Kidney (tissue), 14 donors: ENCODE measurements around the gene FAM89B. TPM values are rescaled to one million over a fixed set of nuclear protein-coding genes. Genes with fewer than 3 reads are reported as not detected.
A peak's percentile ranks its signal among the peaks of the same experiment; 100 is the strongest.

Experiments
- DNase-seq, 5 donors: peaks; one replicate each; pipeline ENCODE4 v3.0.0-alpha.2; 2013 to 2020
- FAIRE-seq: peaks from 2 replicates; lab custom pipeline; 2012; peaks lifted over from hg19 to GRCh38; lab: Jason Lieb, UNC
- H3K27ac ChIP-seq, 2 donors: one replicate each; pipeline ENCODE4 v1.7.0; 2013; ENCODE audit warnings: low read depth in 2 of 2, low read length in 2 of 2, inconsistent platforms in 1 of 2
- H3K27me3 ChIP-seq: one replicate; pipeline ENCODE4 v1.7.1; 2013; ENCODE audit warnings: low read length, inconsistent platforms; ENCODE audit not compliant: control insufficient read depth, insufficient read depth
- H3K36me3 ChIP-seq, 3 donors: one replicate each; pipeline versions ENCODE4 v1.7.0 to v1.7.1; 2013; ENCODE audit warnings: low read length in 3 of 3, control low read depth in 1 of 3, inconsistent platforms in 1 of 3; ENCODE audit not compliant: insufficient read depth in 3 of 3, control insufficient read depth in 2 of 3
- H3K4me1 ChIP-seq, 3 donors: one replicate each; pipeline versions ENCODE4 v1.7.0 to v1.7.1; 2013; ENCODE audit warnings: low read length in 3 of 3, inconsistent platforms in 1 of 3, low read depth in 1 of 3; ENCODE audit not compliant: control insufficient read depth in 2 of 3, insufficient read depth in 2 of 3
- H3K4me3 ChIP-seq, 3 donors: one replicate each; pipeline versions ENCODE4 v1.7.0 to v1.8.1; 2013; ENCODE audit warnings: low read length in 3 of 3, control low read depth in 1 of 3, inconsistent platforms in 1 of 3
- H3K9ac ChIP-seq, 3 donors: one replicate each; pipeline versions ENCODE4 v1.7.0 to v1.7.1; 2013; ENCODE audit warnings: low read length in 3 of 3, control low read depth in 1 of 3, inconsistent platforms in 1 of 3
- H3K9me3 ChIP-seq, 3 donors: one replicate each; pipeline versions ENCODE4 v1.7.0 to v1.7.1; 2013; ENCODE audit warnings: low read length in 3 of 3, control low read depth in 1 of 3, inconsistent platforms in 1 of 3; ENCODE audit not compliant: control insufficient read depth in 2 of 3, insufficient read depth in 1 of 3
- intact Hi-C: fragments of 100-400 bp; cut with DNase I; formaldehyde crosslinking; loops from one replicate; pipeline ENCODE4 v1.11.1; 2022
- polyA plus RNA-seq: library from polyadenylated mRNA; stranded (reverse); fragments of 350-450 nt; fragmentation: Illumina TruSeq; extraction: RNeasy Lipid Tissue Mini Kit (QIAGEN cat#74804); gene quantifications from one replicate; pipeline ENCODE4 v1.2.3, GENCODE V29; 2014; ENCODE audit warnings: low read depth, low replicate concordance; ENCODE audit not compliant: insufficient read depth
- total RNA-seq: library from RNA; stranded (reverse); fragmentation: NEBNext Ultra II Directional; extraction: Animal tissue kit (Norgen Biotek cat#: 25700); gene quantifications from one replicate; pipeline ENCODE4 v1.2.1, GENCODE V29; 2021
- TF ChIP-seq, protein P1 (sequence below): IDR thresholded peaks from 3 replicates; pipeline ENCODE4 v1.5.1; 2012; ENCODE audit warnings: mild to moderate bottlenecking, moderate library complexity, borderline replicate concordance; ENCODE audit not compliant: insufficient read depth; ENCODE audit errors: extremely low read depth
- donor health status: control.
- donor health status: control.
- donor health status: control.
- donor health status: control.
- donor health status: control.
- donor health status: DM: yes; HTN: yes; CAD: no.
- donor health status: Normal renal cell carcinoma (clear cell type).

The FAM89B gene
- total and polyA plus RNA-seq, 2 donors from 2014 or later, result 33.5 to 36.7 TPM

DNA sequence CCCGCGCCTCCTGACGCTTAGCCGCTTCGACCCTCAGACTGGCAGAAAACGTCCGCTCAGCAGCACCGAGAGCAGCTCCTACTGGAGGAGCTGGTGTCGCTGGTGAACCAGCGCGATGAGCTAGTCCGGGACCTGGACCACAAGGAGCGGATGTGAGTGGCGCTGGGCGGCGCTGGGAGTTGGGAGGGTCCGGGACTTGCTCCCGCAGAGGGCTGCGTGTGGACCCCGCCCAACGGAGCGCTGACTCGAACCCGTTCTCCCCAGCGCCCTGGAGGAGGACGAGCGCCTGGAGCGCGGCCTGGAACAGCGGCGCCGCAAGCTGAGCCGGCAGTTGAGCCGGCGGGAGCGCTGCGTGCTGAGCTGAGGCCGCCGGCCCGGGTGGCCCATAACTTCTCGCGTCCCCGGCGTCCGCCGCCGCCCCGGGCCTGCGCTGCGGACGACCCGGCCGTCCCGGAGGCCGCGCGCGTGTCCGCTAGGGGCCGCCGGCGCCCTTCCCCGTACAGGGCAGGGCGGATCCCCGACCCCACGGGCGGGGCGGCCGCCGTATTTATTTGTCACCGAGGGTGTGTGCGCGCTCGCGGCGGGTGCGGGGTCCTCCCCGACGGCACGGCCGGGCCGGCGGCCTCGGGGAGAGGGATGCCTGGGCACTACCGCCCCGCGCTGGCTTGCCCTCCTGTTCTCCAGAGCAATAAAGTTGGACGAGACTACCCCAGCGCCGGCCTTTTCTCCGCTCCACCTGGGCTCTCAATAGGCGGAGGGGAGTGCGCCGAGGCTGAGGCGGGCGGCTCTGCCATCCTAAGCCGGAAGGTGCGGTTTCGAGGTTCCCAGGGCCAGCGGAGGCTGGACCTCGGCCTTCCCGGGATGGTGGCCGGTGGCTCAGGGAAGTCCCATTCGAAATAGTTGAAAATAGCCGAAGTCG is 19.9 kb downstream of the FAM89B start:
- peaks cover 0 to 11% (median 0%) of the 10 kb centered on the region in 3 donors for H3K4me1 ChIP-seq
- no peak overlapping the region for H3K4me3 ChIP-seq
- FAIRE-seq, result no peak
- H3K36me3 ChIP-seq, result no peaks in the 10 kb centered on the region
- no peak overlapping the region for H3K9ac ChIP-seq
- TF ChIP-seq, protein P1, sequence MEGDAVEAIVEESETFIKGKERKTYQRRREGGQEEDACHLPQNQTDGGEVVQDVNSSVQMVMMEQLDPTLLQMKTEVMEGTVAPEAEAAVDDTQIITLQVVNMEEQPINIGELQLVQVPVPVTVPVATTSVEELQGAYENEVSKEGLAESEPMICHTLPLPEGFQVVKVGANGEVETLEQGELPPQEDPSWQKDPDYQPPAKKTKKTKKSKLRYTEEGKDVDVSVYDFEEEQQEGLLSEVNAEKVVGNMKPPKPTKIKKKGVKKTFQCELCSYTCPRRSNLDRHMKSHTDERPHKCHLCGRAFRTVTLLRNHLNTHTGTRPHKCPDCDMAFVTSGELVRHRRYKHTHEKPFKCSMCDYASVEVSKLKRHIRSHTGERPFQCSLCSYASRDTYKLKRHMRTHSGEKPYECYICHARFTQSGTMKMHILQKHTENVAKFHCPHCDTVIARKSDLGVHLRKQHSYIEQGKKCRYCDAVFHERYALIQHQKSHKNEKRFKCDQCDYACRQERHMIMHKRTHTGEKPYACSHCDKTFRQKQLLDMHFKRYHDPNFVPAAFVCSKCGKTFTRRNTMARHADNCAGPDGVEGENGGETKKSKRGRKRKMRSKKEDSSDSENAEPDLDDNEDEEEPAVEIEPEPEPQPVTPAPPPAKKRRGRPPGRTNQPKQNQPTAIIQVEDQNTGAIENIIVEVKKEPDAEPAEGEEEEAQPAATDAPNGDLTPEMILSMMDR, result peak; percentile 8
- intact Hi-C loops, result no loop called here
- peak; percentile 64 to 84 (median 73) for DNase-seq
- H3K27ac ChIP-seq, result peak overlapping the region in 1 of 2 donors; percentile 45
- no peaks in the 10 kb centered on the region for H3K27me3 ChIP-seq
- H3K9me3 ChIP-seq, result no peaks in the 10 kb centered on the region

DNA sequence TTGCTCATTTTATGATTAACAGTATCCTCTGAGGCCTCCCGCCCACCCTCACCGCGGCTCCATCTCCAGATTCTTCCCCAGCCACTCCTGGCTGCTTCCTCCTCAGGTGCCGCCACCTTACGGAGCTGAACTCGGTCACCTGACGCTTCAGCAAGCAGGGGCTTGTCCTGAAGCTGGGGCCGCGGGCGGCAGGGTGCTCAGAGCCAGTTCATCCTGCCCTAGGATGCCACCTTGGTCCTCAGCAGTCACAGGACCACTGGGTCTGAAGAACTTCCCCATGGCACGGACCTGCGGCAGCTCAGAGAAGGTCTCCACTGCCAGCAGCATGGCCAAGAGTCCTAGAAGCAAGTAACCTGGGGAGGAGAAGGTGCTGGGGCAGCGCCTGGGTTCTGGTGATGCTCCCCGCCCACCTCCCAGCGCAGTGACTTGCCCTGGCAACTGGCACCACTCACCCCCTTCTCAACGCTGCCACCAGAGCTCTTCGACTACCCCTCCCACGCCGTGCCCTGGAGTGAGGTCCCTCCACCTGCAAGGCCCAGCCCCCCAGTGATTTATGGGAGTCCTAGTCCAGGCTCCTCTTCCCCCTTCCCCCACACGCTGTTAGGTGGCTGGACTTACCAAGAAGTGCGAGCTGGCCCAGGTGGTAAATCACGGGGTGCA is 20.6 kb downstream of the FAM89B start:
- H3K4me3 ChIP-seq, result no peak overlapping the region
- no peak for FAIRE-seq
- intact Hi-C loops, result no loop called here
- H3K36me3 ChIP-seq, result peaks cover 0 to 7% (median 0%) of the 10 kb centered on the region in 3 donors
- no peak overlapping the region for H3K27ac ChIP-seq
- H3K27me3 ChIP-seq, result no peaks in the 10 kb centered on the region
- no peak overlapping the region for H3K9ac ChIP-seq
- H3K4me1 ChIP-seq, result peaks cover 0 to 8% (median 0%) of the 10 kb centered on the region in 3 donors
- no peaks in the 10 kb centered on the region for H3K9me3 ChIP-seq
- DNase-seq, result peak in 3 of 5 donors; percentile 43 to 78 (median 68)
- TF ChIP-seq, protein P1, result no peak

DNA sequence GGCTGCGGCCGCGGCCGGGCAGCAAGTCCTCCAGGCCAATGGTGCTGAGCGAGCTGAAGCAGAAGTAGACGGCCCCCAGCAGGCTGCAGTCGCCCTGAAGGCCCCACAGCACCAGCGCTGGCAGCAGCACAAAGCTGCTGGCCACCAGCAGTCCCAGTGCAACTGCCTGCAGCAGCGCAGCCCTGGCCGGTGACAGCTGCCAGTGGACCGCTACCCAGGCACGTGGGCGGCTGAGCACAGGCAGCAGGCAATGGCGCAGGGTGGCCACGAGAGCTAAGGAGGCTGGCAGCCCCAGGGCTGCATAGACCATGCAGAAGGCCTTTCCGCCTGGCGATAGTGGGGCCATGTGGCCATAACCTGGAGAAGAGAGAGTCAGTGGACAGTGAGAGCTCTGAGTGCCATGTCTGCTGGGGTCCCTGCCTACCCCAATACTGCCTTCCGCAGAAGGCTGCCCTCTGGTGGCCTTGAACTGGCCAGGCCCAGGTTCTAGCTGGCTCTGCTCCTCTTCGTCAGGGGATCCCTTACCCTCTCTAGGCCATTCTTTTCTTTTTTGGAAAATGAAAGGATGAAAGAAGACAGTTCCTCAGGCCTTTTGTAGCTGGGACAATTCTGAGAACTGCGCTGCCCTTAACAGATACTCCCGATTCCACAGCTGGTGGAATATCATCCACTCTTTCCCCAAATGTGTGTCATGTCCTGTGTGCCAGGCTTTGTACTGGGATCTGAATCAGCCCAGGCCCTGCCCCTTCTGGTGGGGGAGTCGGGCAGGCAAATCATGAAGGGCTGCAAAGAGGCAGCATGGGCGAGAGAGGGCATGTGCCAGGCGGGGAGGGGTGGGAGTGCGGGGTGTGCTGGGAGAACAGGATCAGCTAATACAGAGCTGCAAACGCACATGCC is 21.4 kb downstream of the FAM89B start:
- intact Hi-C loops, result no loop called here
- H3K4me3 ChIP-seq, result no peak overlapping the region
- TF ChIP-seq, protein P1, result peak; percentile 59
- no peaks in the 10 kb centered on the region for H3K9me3 ChIP-seq
- DNase-seq (peak in 2 of 5 donors; percentile 50 to 52), FAIRE-seq (no peak)
- no peak overlapping the region for H3K9ac ChIP-seq
- peaks cover 0 to 4% (median 0%) of the 10 kb centered on the region in 3 donors for H3K4me1 ChIP-seq
- peaks cover 0 to 14% (median under 1%) of the 10 kb centered on the region in 3 donors for H3K36me3 ChIP-seq
- H3K27me3 ChIP-seq, result no peaks in the 10 kb centered on the region
- H3K27ac ChIP-seq, result no peak overlapping the region
